ENCODE results near the gene WFDC10A.
"Not testable (repeated sequence)": the region's sequence is repeated elsewhere in the genome, so short reads cannot be mapped to it uniquely, and the experiment has no call there.

The WFDC10A gene

GRCh38 chr20:45649312-45649863 is 19.8 kb downstream of the WFDC10A start:
- DNase-seq = no peak

GRCh38 chr20:45651726-45652125 is 22.2 kb downstream of the WFDC10A start:
- not testable (repeated sequence) for DNase-seq

- not testable (repeated sequence) for DNase-seq
These were observed 27.5 kb downstream of the WFDC10A start for GRCh38 chr20:45657038-45657437.

- no peak for DNase-seq
These were observed 40.6 kb downstream of the WFDC10A start, which contains the start of gene WFDC11 for GRCh38 chr20:45670139-45670538. Gene WFDC11, minus strand, starts transcription at chr20:45670239. Its CDS starts 19,639 bp downstream, at chr20:45650600.

GRCh38 chr20:45672765-45673164 is 43.2 kb downstream of the WFDC10A start:
- no peak for DNase-seq

- no peak for DNase-seq
These were observed 50.1 kb downstream of the WFDC10A start for GRCh38 chr20:45679650-45680049.

Data from NCI-H82 (cell line).